MM.1S (cell line): ENCODE data around the gene KIAA0825.

Experiments
- DNase-seq: peaks from one replicate; pipeline ENCODE4 v3.0.0-alpha.2; 2015
- H2AFZ ChIP-seq: fragments of 300-600 bp; sonication (generic); 2 replicates; pipeline ENCODE4 v1.6.0; 2016; ENCODE audit warnings: antibody characterized with exemption, low read length
- H3F3A ChIP-seq: fragments of 300-600 bp; sonication (generic); 2 replicates; pipeline ENCODE4 v1.6.1; 2016; ENCODE audit warnings: mild to moderate bottlenecking, antibody characterized with exemption, low read length, moderate library complexity, mixed read lengths; ENCODE audit not compliant: insufficient read depth
- H3K27ac ChIP-seq: fragments of 300-600 bp; sonication (generic); 2 replicates; pipeline ENCODE4 v1.5.1; 2016; ENCODE audit warnings: mild to moderate bottlenecking, low read length
- H3K27me3 ChIP-seq: fragments of 300-600 bp; sonication (generic); replicated peaks from 2 replicates; pipeline ENCODE4 v1.6.0; 2016; ENCODE audit warnings: low read length; ENCODE audit not compliant: insufficient read depth
- H3K36me3 ChIP-seq: fragments of 300-600 bp; sonication (generic); replicated peaks from 2 replicates; pipeline ENCODE4 v1.6.1; 2016; ENCODE audit warnings: mild to moderate bottlenecking, low read length, mixed read lengths; ENCODE audit not compliant: insufficient read depth
- H3K4me1 ChIP-seq: fragments of 300-600 bp; sonication (generic); 2 replicates; pipeline ENCODE4 v1.6.1; 2016; ENCODE audit warnings: low read length, mixed read lengths
- H3K4me2 ChIP-seq: fragments of 300-600 bp; sonication (generic); 2 replicates; pipeline ENCODE4 v1.6.0; 2016; ENCODE audit warnings: low read depth, low read length
- H3K4me3 ChIP-seq: fragments of 300-600 bp; sonication (generic); 2 replicates; pipeline ENCODE4 v1.5.1; 2016; ENCODE audit warnings: low read length, mixed read lengths
- H3K79me2 ChIP-seq: fragments of 300-600 bp; sonication (generic); 2 replicates; pipeline ENCODE4 v1.6.1; 2016; ENCODE audit warnings: mixed run types, low read length, mixed read lengths
- H3K9ac ChIP-seq: fragments of 300-600 bp; sonication (generic); 2 replicates; pipeline ENCODE4 v1.6.1; 2016; ENCODE audit warnings: low read length, mixed read lengths
- H3K9me2 ChIP-seq: fragments of 300-600 bp; sonication (generic); replicated peaks from 2 replicates; pipeline ENCODE4 v1.6.1; 2016; ENCODE audit warnings: mild to moderate bottlenecking, low read length, mixed read lengths; ENCODE audit not compliant: insufficient read depth
- H3K9me3 ChIP-seq: fragments of 300-600 bp; sonication (generic); replicated peaks from 2 replicates; pipeline ENCODE4 v1.6.1; 2016; ENCODE audit warnings: mild to moderate bottlenecking, low read length, mixed read lengths; ENCODE audit not compliant: insufficient read depth
- H4K20me1 ChIP-seq: fragments of 300-600 bp; sonication (generic); 2 replicates; pipeline ENCODE4 v1.6.1; 2016; ENCODE audit warnings: mild to moderate bottlenecking, low read length, moderate library complexity, mixed read lengths; ENCODE audit not compliant: insufficient read depth
- CTCF ChIP-seq: fragments of 300-600 bp; sonication (generic); IDR thresholded peaks from 2 replicates; pipeline ENCODE4 v1.5.1; 2016; ENCODE audit warnings: antibody characterized with exemption, low read length, mixed read lengths
- EZH2 ChIP-seq: fragments of 300-600 bp; sonication (generic); optimal IDR thresholded peaks from 2 replicates; pipeline ENCODE3; 2017; ENCODE audit warnings: low read depth, mild to moderate bottlenecking, antibody characterized with exemption, low read length, mixed read lengths
- EZH2phosphoT487 ChIP-seq: fragments of 300-600 bp; sonication (generic); IDR thresholded peaks from 2 replicates; pipeline ENCODE4 v1.6.1; 2018; ENCODE audit warnings: antibody characterized with exemption, low read length

KIAA0825 gene

GRCh38 chr5:94218374-94218773, 400.0 kb downstream of the KIAA0825 start:
- no peaks in the 10 kb centered on the region for H4K20me1 ChIP-seq
- DNase-seq: no peak
- H3K9me3 ChIP-seq: no peaks in the 10 kb centered on the region
- no peaks in the 10 kb centered on the region for H3F3A ChIP-seq
- H3K79me2 ChIP-seq: no peaks in the 10 kb centered on the region
- H3K27me3 ChIP-seq: no peaks in the 10 kb centered on the region
- no peak overlapping the region for H2AFZ ChIP-seq
- H3K27ac ChIP-seq: no peak overlapping the region
- no peak for TF ChIP-seq EZH2
- no peak for TF ChIP-seq EZH2phosphoT487
- TF ChIP-seq CTCF: no peak
- no peaks in the 10 kb centered on the region for H3K9me2 ChIP-seq
- no peak overlapping the region for H3K9ac ChIP-seq
- H3K4me1 ChIP-seq: peaks cover 5% of the 10 kb centered on the region; the same call in 1 of the 2 replicates
- no peaks in the 10 kb centered on the region for H3K36me3 ChIP-seq
- H3K4me3 ChIP-seq: no peak overlapping the region
- H3K4me2 ChIP-seq: no peak overlapping the region

- no peak for DNase-seq
- no peak overlapping the region for H2AFZ ChIP-seq
- no peaks in the 10 kb centered on the region for H3K27me3 ChIP-seq
- H3K4me1 ChIP-seq: no peaks in the 10 kb centered on the region
- no peaks in the 10 kb centered on the region for H3F3A ChIP-seq
- no peaks in the 10 kb centered on the region for H3K79me2 ChIP-seq
- no peaks in the 10 kb centered on the region for H3K9me3 ChIP-seq
- no peak overlapping the region for H3K4me3 ChIP-seq
- no peaks in the 10 kb centered on the region for H4K20me1 ChIP-seq
- no peaks in the 10 kb centered on the region for H3K36me3 ChIP-seq
- H3K27ac ChIP-seq: no peak overlapping the region
- H3K9me2 ChIP-seq: no peaks in the 10 kb centered on the region
- TF ChIP-seq EZH2: no peak
- TF ChIP-seq CTCF: no peak
- TF ChIP-seq EZH2phosphoT487: no peak
- H3K4me2 ChIP-seq: no peak overlapping the region
- H3K9ac ChIP-seq: no peak overlapping the region
Observed at GRCh38 chr5:94217745-94218144, 400.7 kb downstream of the KIAA0825 start.

GRCh38 chr5:94217216-94217615, 401.2 kb downstream of the KIAA0825 start:
- H3K27me3 ChIP-seq: no peaks in the 10 kb centered on the region
- no peaks in the 10 kb centered on the region for H3K36me3 ChIP-seq
- no peak for DNase-seq
- no peaks in the 10 kb centered on the region for H3K9me2 ChIP-seq
- no peak overlapping the region for H3K9ac ChIP-seq
- no peak overlapping the region for H3K27ac ChIP-seq
- TF ChIP-seq EZH2 (no peak), CTCF (no peak), EZH2phosphoT487 (no peak)
- H2AFZ ChIP-seq: no peak overlapping the region
- no peaks in the 10 kb centered on the region for H4K20me1 ChIP-seq
- H3F3A ChIP-seq: no peaks in the 10 kb centered on the region
- H3K4me2 ChIP-seq: no peak overlapping the region
- no peaks in the 10 kb centered on the region for H3K9me3 ChIP-seq
- no peaks in the 10 kb centered on the region for H3K4me1 ChIP-seq
- H3K4me3 ChIP-seq: no peak overlapping the region
- H3K79me2 ChIP-seq: no peaks in the 10 kb centered on the region
